HG02884 (cell line): ENCODE measurements around the gene MILR1.
"Not testable (repeated sequence)": the region's sequence is repeated elsewhere in the genome, so short reads cannot be mapped to it uniquely, and the experiment has no call there.

Experiments
- ATAC-seq: cut with Tn5 transposase; IDR thresholded peaks from one replicate; pipeline ENCODE4 v1.9.1; 2021; ENCODE audit warnings: mild to moderate bottlenecking, moderate library complexity; ENCODE audit not compliant: unreplicated experiment

Gene MILR1

GRCh38 chr17:64466834-64467233 lies 17.9 kb downstream of the MILR1 start:
- ATAC-seq: not testable (repeated sequence)

GRCh38 chr17:64470625-64471024 lies 21.7 kb downstream of the MILR1 start:
- ATAC-seq: no peak

- no peak for ATAC-seq
Observed at GRCh38 chr17:64471440-64471839, 22.5 kb downstream of the MILR1 start.

- ATAC-seq: no peak
Observed at GRCh38 chr17:64472564-64472963, 23.6 kb downstream of the MILR1 start.

GRCh38 chr17:64477849-64478248 lies 28.9 kb downstream of the MILR1 start:
- no peak for ATAC-seq

- no peak for ATAC-seq
Observed at GRCh38 chr17:64480951-64481350, 32.0 kb downstream of the MILR1 start.

- ATAC-seq: no peak
Observed at GRCh38 chr17:64484380-64484779, 35.5 kb downstream of the MILR1 start.

GRCh38 chr17:64488301-64488700 lies 39.4 kb downstream of the MILR1 start:
- ATAC-seq: no peak

GRCh38 chr17:64491034-64491860 lies 42.3 kb downstream of the MILR1 start:
- no peak for ATAC-seq

- no peak for ATAC-seq
Observed at GRCh38 chr17:64491994-64492393, 43.1 kb downstream of the MILR1 start.

GRCh38 chr17:64492481-64493109 lies 43.7 kb downstream of the MILR1 start:
- no peak for ATAC-seq

GRCh38 chr17:64494121-64494520 lies 45.2 kb downstream of the MILR1 start:
- no peak for ATAC-seq

- ATAC-seq: not testable (repeated sequence)
Observed at GRCh38 chr17:64495300-64495699, 46.4 kb downstream of the MILR1 start.

GRCh38 chr17:64496348-64496785 lies 47.5 kb downstream of the MILR1 start:
- no peak for ATAC-seq

- ATAC-seq: peak; percentile 78
Observed at GRCh38 chr17:64496786-64497564, 48.1 kb downstream of the MILR1 start, which contains the start of gene POLG2. Gene POLG2, minus strand, starts transcription at chr17:64497054. Its CDS starts 86 bp downstream, at chr17:64496968.

GRCh38 chr17:64497565-64498035 lies 48.7 kb downstream of the MILR1 start:
- ATAC-seq: peak; percentile 4

- ATAC-seq: no peak
Observed at GRCh38 chr17:64498308-64499203, 49.6 kb downstream of the MILR1 start.

- no peak for ATAC-seq
Observed at GRCh38 chr17:64499805-64500486, 51.0 kb downstream of the MILR1 start.

GRCh38 chr17:64500487-64500859 lies 51.6 kb downstream of the MILR1 start:
- ATAC-seq: no peak
